CD4-positive, CD25-positive, alpha-beta regulatory T cell (primary cell): ENCODE data around the gene EDEM1. TPM values are rescaled to one million over a fixed set of nuclear protein-coding genes. Genes with fewer than 3 reads are reported as not detected.
A peak's percentile ranks its signal among the peaks of the same experiment; 100 is the strongest.
"Not testable (repeated sequence)": the region's sequence is repeated elsewhere in the genome, so short reads cannot be mapped to it uniquely, and the experiment has no call there.

ENCODE experiments used
- ATAC-seq, 2 donors: fragments of 150-1000 bp; cut with Tn5 transposase; one replicate each; pipeline ENCODE4 v1.10.0; 2021; ENCODE audit warnings: low read depth in 2 of 2, moderate number of reproducible peaks in 2 of 2, moderate library complexity in 1 of 2
- DNase-seq, 3 donors: peaks; one replicate each; pipeline versions ENCODE4 v3.0.0 to v3.0.0-alpha.2; 2012 to 2022; ENCODE audit warnings: mixed read lengths in 1 of 3
- H3K27ac ChIP-seq: one replicate; pipeline ENCODE4 v1.7.0; 2013; ENCODE audit warnings: mild to moderate bottlenecking, low read length; ENCODE audit not compliant: insufficient read depth, poor library complexity, severe bottlenecking
- H3K27me3 ChIP-seq: one replicate; pipeline ENCODE4 v1.7.0; 2013; ENCODE audit warnings: low read length; ENCODE audit not compliant: control insufficient read depth, insufficient read depth
- H3K36me3 ChIP-seq: one replicate; pipeline ENCODE4 v1.7.0; 2013; ENCODE audit warnings: mild to moderate bottlenecking, low read length, moderate library complexity; ENCODE audit not compliant: control insufficient read depth, insufficient read depth
- H3K4me1 ChIP-seq: 2 replicates; pipeline ENCODE4 v1.7.0; 2013; ENCODE audit warnings: mild to moderate bottlenecking, low read length; ENCODE audit not compliant: insufficient read depth, control insufficient read depth, poor library complexity, severe bottlenecking
- H3K4me3 ChIP-seq: one replicate; pipeline ENCODE4 v1.7.0; 2013; ENCODE audit warnings: low read depth, mild to moderate bottlenecking, low read length, moderate library complexity
- H3K9me3 ChIP-seq, 2 experiments: 1 replicate in 1 of 2; 2 replicates in 1 of 2; pipeline ENCODE4 v1.7.0; 2013; ENCODE audit warnings: low read length in 2 of 2, mild to moderate bottlenecking in 1 of 2, moderate library complexity in 1 of 2; ENCODE audit not compliant: control insufficient read depth in 2 of 2
- H3K27ac Mint-ChIP-seq, 3 donors: one replicate each; pipeline ENCODE4 v1.8.0; 2020 to 2022; ENCODE audit warnings: mild to moderate bottlenecking in 3 of 3, mixed read lengths in 3 of 3, moderate library complexity in 2 of 3
- H3K27me3 Mint-ChIP-seq: one replicate; pipeline ENCODE4 v1.8.0; 2022; ENCODE audit warnings: mild to moderate bottlenecking, mixed read lengths
- H3K36me3 Mint-ChIP-seq: one replicate; pipeline ENCODE4 v1.8.0; 2020; ENCODE audit warnings: mixed read lengths
- H3K4me1 Mint-ChIP-seq, 4 donors: one replicate each; pipeline ENCODE4 v1.8.0; 2020 to 2022; ENCODE audit warnings: mixed read lengths in 4 of 4, mild to moderate bottlenecking in 1 of 4
- H3K4me3 Mint-ChIP-seq, 4 donors: one replicate each; pipeline ENCODE4 v1.8.0; 2020 to 2022; ENCODE audit warnings: mild to moderate bottlenecking in 4 of 4, mixed read lengths in 4 of 4, moderate library complexity in 3 of 4
- H3K9me3 Mint-ChIP-seq, 7 donors: one replicate each; pipeline ENCODE4 v1.8.0; 2020 to 2022; ENCODE audit warnings: mixed read lengths in 7 of 7, mild to moderate bottlenecking in 3 of 7, moderate library complexity in 2 of 7
- polyA plus RNA-seq, 4 donors: library from polyadenylated mRNA; unstranded; fragments of 300-500 nt; fragmentation: Illumina TruSeq; gene quantifications; one replicate each; pipeline ENCODE4 v1.2.3, GENCODE V29; 2021
- total RNA-seq: library from RNA; stranded (reverse); gene quantifications from one replicate; pipeline ENCODE4 v1.2.3, GENCODE V29; 2022

EDEM1 gene
- total and polyA plus RNA-seq, 5 donors from 2014 or later = 51.1 to 99.3 (median 55.2) TPM

- Mint-ChIP-seq H3K4me3 (no peak overlapping the region), H3K27ac (no peak overlapping the region), H3K36me3 (peaks cover 78% of the 10 kb centered on the region), H3K9me3 (peaks cover 3 to 28% (median 8%) of the 10 kb centered on the region in 7 donors), H3K4me1 (peaks cover 15 to 72% (median 55%) of the 10 kb centered on the region in 4 donors), H3K27me3 (no peaks in the 10 kb centered on the region)
- Histone ChIP-seq H3K4me1 (peaks cover 9% of the 10 kb centered on the region), H3K27me3 (no peaks in the 10 kb centered on the region), H3K9me3 (peaks cover 13 to 24% of the 10 kb centered on the region in 2 experiments), H3K36me3 (peaks cover 32% of the 10 kb centered on the region), H3K4me3 (no peak overlapping the region), H3K27ac (no peak overlapping the region)
- no peak for DNase-seq
- ATAC-seq = no peak
Measured at GRCh38 chr3:5145120-5145519, 42.4 kb upstream of the EDEM1 start.

DNA sequence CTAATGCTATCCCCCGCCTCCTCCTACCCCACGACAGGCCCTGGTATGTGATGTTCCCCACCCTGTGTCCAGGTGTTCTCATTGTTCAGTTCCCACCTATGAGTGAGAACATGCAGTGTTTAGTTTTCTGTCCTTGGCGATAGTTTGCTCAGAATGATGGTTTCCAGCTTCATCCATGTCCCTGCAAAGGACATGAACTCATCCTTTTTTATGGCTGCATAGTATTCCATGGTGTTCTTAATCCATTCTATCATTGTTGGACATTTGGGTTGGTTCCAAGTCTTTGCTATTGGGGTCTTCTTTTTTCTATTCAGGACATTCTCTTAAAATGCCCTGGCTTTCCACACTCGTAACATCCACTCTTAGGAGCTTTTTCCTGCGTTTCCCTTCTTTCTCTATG is 40.4 kb upstream of the EDEM1 start:
- not testable (repeated sequence) for H3K27me3 Mint-ChIP-seq, DNase-seq, H3K4me1 ChIP-seq, H3K4me3 ChIP-seq, ATAC-seq, H3K27me3 ChIP-seq, H3K27ac ChIP-seq, H3K27ac Mint-ChIP-seq
- Histone ChIP-seq H3K9me3 (peaks cover 13 to 24% of the 10 kb centered on the region in 2 experiments), H3K36me3 (peaks cover 29% of the 10 kb centered on the region)
- Mint-ChIP-seq H3K36me3 (peaks cover 73% of the 10 kb centered on the region), H3K9me3 (peaks cover 3 to 28% (median 10%) of the 10 kb centered on the region in 7 donors), H3K4me1 (peaks cover 25 to 66% (median 50%) of the 10 kb centered on the region in 4 donors), H3K4me3 (peak overlapping the region in 2 of 4 donors; percentile 38 to 56)

GRCh38 chr3:5149306-5149880 is 38.1 kb upstream of the EDEM1 start:
- peaks cover 23% of the 10 kb centered on the region for H3K36me3 ChIP-seq
- peaks cover 77% of the 10 kb centered on the region for H3K36me3 Mint-ChIP-seq
- peak overlapping the region in 1 of 3 donors; percentile 60 for H3K27ac Mint-ChIP-seq
- H3K27me3 ChIP-seq = no peaks in the 10 kb centered on the region
- H3K9me3 ChIP-seq = peaks cover 13 to 19% of the 10 kb centered on the region in 2 experiments
- no peaks in the 10 kb centered on the region for H3K27me3 Mint-ChIP-seq
- no peak for DNase-seq
- H3K27ac ChIP-seq = no peak overlapping the region
- no peak overlapping the region for H3K4me3 ChIP-seq
- H3K4me1 Mint-ChIP-seq = peaks cover 40 to 73% (median 57%) of the 10 kb centered on the region in 4 donors
- H3K9me3 Mint-ChIP-seq = peaks cover 0 to 22% (median 10%) of the 10 kb centered on the region in 7 donors
- no peaks in the 10 kb centered on the region for H3K4me1 ChIP-seq
- H3K4me3 Mint-ChIP-seq = peak overlapping the region in 2 of 4 donors; percentile 3 to 12
- ATAC-seq = no peak

DNA sequence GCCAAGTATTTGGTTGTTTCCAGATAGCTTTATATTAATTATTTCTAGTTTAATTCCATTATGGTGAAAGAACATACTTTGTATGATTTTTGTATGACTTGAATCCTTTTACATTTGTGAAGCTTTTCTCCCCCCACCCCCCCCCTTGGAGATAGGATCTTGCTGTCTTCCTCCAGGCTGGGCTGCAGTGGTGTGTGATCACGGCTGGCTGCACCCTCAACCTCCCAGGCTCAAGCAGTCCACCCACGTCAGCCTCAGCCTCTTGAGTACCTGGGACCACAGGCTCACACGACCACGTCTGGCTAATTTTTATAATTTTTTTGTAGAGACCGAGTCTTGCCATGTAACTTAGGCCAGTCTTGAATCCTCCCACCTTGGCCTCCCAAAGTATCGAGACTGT is 35.9 kb upstream of the EDEM1 start:
- no peak for ATAC-seq
- peaks cover 11% of the 10 kb centered on the region for H3K36me3 ChIP-seq
- H3K4me3 Mint-ChIP-seq = peak overlapping the region in 1 of 4 donors; percentile 46
- H3K27me3 ChIP-seq = no peaks in the 10 kb centered on the region
- DNase-seq = no peak
- H3K36me3 Mint-ChIP-seq = peaks cover 55% of the 10 kb centered on the region
- peaks cover 0 to 12% (median 6%) of the 10 kb centered on the region in 7 donors for H3K9me3 Mint-ChIP-seq
- peaks cover 5 to 6% of the 10 kb centered on the region in 2 experiments for H3K9me3 ChIP-seq
- H3K4me3 ChIP-seq = no peak overlapping the region
- no peak overlapping the region for H3K27ac Mint-ChIP-seq
- H3K4me1 ChIP-seq = no peaks in the 10 kb centered on the region
- H3K27ac ChIP-seq = no peak overlapping the region
- H3K27me3 Mint-ChIP-seq = no peaks in the 10 kb centered on the region
- peaks cover 40 to 82% (median 66%) of the 10 kb centered on the region in 4 donors for H3K4me1 Mint-ChIP-seq

- no peaks in the 10 kb centered on the region for H3K4me1 ChIP-seq
- peaks cover 4% of the 10 kb centered on the region for H3K36me3 ChIP-seq
- H3K9me3 Mint-ChIP-seq = peaks cover 0 to 3% (median 0%) of the 10 kb centered on the region in 7 donors
- no peaks in the 10 kb centered on the region for H3K27me3 ChIP-seq
- no peak overlapping the region for H3K4me3 Mint-ChIP-seq
- H3K4me3 ChIP-seq = no peak overlapping the region
- DNase-seq = no peak
- ATAC-seq = no peak
- H3K27ac Mint-ChIP-seq = no peak overlapping the region
- peaks cover 32 to 88% (median 70%) of the 10 kb centered on the region in 4 donors for H3K4me1 Mint-ChIP-seq
- no peaks in the 10 kb centered on the region for H3K9me3 ChIP-seq
- peaks cover 44% of the 10 kb centered on the region for H3K36me3 Mint-ChIP-seq
- no peaks in the 10 kb centered on the region for H3K27me3 Mint-ChIP-seq
- H3K27ac ChIP-seq = no peak overlapping the region
Measured at GRCh38 chr3:5153074-5153473, 34.4 kb upstream of the EDEM1 start.

- peak overlapping the region in 1 of 3 donors; percentile 45 for H3K27ac Mint-ChIP-seq
- Histone ChIP-seq H3K36me3 (peaks cover 4% of the 10 kb centered on the region), H3K27ac (no peak overlapping the region), H3K27me3 (no peaks in the 10 kb centered on the region), H3K4me3 (no peak overlapping the region), H3K9me3 (no peaks in the 10 kb centered on the region), H3K4me1 (peaks cover 4% of the 10 kb centered on the region)
- DNase-seq = no peak
- no peaks in the 10 kb centered on the region for H3K27me3 Mint-ChIP-seq
- H3K4me1 Mint-ChIP-seq = peaks cover 28 to 78% (median 60%) of the 10 kb centered on the region in 4 donors
- H3K36me3 Mint-ChIP-seq = peaks cover 27% of the 10 kb centered on the region
- no peak for ATAC-seq
- H3K4me3 Mint-ChIP-seq = peak overlapping the region in 2 of 4 donors; percentile 2 to 51
- peaks cover 0 to 3% (median 0%) of the 10 kb centered on the region in 7 donors for H3K9me3 Mint-ChIP-seq
Measured at GRCh38 chr3:5155241-5155640, 32.3 kb upstream of the EDEM1 start.

DNA sequence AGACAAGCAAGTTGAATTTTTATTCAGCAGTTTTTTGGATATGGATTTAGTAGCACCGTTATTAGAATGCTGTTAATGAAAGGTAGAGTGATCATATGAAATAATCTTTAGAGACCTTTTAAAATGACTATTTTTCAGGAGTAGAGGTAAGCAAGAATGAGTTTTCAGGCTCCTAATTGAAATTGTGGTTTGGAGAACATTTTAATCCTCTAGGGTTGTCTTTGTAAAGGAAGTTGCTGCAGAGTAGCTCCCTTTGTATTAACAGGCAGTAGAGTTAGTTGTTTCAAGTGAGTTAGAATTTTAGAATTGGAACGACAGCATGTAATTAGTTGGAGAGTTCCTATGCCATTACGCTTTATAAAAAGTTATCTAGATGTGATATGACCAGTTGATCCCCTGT is 27.2 kb upstream of the EDEM1 start:
- H3K4me3 Mint-ChIP-seq = peak overlapping the region in 2 of 4 donors; percentile 26 to 59
- H3K27ac ChIP-seq = no peak overlapping the region
- H3K27me3 Mint-ChIP-seq = no peaks in the 10 kb centered on the region
- DNase-seq = no peak
- H3K4me1 ChIP-seq = peaks cover 16% of the 10 kb centered on the region
- H3K4me3 ChIP-seq = no peak overlapping the region
- no peaks in the 10 kb centered on the region for H3K36me3 ChIP-seq
- ATAC-seq = no peak
- peak overlapping the region in 1 of 3 donors; percentile 79 for H3K27ac Mint-ChIP-seq
- H3K4me1 Mint-ChIP-seq = peaks cover 24 to 82% (median 63%) of the 10 kb centered on the region in 4 donors
- H3K9me3 Mint-ChIP-seq = no peaks in the 10 kb centered on the region
- no peaks in the 10 kb centered on the region for H3K27me3 ChIP-seq
- no peaks in the 10 kb centered on the region for H3K9me3 ChIP-seq
- peaks cover 3% of the 10 kb centered on the region for H3K36me3 Mint-ChIP-seq
